NCI-H128 (cell line): Measurements from ENCODE around the gene LDHD.

Experiments used
- DNase-seq: peaks from one replicate; lab custom pipeline; 2025; ENCODE audit not compliant: unreplicated experiment; lab: John Stamatoyannopoulos, UW

Gene LDHD

DNA sequence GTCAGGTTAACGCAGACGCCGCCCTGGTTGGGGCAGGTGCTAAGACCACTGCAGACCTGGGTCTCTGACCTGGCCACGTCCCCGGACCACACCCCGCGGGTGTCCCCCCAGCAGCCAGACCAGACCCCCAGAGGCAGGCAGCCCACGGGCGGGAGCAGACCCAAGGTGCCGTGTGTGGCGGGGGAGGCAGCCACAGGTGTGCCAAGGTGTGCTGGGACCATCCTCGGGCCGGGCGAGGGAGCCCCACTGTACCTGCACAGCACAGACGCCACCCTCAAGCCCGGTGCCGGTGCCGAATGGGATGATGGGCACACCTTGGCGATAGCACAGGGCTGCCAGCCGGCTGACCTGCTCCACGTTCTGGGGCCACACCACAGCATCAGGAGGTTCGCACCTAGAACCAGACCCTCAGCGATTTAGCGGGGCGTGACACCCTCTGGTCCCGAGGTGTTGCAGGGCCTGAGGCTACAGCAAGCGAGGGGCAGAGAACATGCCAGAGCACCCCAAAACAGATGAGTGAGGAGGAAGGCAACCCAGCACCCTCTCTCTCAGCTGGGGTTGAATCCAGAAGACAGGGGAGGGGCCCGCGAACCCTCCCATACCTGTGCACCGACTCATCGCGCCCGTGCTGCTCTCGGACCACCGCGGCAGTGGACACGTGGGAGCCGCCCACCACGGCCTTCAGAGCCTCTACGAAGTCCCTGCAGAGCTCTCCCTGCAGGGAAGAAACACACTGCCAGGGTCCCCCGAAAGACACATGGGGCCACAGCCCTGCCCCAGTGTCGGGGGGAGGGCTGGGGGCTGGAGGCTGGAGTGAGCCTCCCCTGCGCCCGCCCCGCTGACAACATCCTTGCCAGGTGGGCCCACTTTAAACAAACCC, 1.4 kb downstream of the LDHD start:
- DNase-seq: no peak

DNA sequence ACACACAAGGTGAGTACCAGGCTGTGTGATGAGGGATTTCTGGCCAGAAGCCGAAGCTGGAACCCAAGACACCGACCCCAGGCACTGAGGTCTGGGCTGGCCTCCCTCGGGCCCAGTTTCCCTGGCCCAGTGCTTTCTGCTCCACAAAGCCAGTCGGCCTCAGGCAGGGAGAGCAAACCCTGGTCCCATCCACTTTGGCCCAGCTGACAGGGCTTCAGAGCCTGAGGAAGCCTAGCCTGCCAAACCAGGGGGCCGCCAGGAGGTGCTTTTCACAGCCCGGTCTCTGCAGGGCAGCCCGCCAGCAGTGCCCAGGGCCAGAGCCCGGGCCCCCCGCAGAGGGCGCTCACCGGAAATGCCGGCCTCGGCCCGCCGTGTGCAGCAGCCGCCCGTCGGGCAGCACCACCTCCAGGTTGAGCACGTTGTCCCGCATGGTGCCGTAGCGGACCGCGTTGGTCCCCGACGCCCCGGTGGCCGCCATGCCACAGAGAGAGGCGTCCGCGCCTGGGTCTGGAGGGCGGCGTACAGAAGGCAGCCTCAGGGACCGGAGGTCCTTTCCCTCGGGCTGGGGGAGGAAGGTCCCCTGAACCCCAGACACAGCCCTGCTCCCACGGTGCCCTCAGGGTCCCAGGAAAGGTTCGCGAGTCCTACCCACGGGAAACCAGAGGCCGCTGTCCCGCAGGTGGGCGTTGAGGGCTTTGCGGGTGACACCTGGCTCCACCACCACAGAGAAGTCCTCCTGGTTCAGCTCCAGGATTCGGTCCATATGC, 2.2 kb downstream of the LDHD start:
- DNase-seq: no peak

DNA sequence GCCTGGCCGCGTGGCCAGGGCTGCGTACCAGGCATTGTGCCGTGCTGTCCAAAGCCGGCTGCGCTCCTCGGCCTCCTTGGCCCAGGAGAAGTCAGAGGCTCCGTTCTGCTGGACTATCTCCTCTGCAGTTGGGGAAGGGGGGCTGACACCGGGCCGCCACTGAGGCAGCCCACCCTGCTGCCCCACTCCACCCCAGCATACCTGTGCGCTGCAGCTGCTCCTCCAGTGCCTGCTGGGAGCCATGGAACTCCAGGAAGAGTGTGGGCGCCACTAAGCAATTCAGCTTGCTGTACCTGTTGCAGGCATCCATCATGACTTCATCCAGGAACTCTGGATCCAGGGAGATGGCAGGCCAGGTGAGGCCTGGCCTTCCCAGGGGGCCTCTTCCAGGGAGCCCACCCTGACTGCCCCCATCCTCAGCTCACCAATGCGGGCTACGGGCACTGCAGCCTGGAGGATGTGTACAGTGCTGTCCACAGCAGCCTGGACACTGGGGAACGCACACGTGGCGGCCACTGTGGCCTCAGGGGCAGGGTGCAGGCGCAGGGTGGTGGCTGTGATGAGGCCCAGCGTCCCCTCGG, 2.9 kb downstream of the LDHD start:
- no peak for DNase-seq

DNA sequence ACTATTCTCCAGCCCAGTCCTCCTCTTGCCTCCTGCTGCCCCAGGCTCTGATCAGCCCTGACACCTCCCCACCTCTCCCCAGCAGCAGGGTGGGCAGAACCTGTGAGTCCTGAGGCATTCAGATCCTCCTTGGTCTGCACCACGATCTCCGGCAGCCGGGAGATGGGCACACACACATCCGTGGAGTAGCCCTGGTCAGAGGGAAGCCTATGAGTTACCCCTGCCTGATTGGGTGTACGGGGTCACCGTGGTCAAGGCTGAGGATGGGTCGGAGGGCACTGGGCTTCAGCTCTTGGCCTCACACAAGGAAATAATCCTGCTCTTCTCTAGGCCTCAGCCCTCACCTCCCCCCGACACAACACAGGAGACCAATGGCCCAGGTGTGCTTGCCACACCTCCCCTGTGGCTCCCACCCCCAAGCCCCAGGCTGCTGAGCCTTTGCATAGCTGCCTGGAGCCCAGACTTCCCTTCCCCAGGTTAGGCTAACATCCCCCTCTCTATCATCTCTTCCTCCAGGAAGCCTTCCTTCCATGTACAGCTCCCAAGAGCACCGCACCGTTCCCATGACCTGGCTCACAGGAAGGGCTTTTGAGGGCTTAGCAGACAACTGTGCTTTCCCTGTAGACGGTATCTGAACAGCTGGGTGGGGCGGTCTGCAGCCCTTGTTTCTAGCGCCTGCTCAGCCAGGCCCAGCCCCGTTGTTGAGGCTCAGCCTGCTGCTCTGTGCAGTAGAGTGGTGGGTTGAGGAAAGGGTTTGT, 3.7 kb downstream of the LDHD start:
- DNase-seq: no peak

DNA sequence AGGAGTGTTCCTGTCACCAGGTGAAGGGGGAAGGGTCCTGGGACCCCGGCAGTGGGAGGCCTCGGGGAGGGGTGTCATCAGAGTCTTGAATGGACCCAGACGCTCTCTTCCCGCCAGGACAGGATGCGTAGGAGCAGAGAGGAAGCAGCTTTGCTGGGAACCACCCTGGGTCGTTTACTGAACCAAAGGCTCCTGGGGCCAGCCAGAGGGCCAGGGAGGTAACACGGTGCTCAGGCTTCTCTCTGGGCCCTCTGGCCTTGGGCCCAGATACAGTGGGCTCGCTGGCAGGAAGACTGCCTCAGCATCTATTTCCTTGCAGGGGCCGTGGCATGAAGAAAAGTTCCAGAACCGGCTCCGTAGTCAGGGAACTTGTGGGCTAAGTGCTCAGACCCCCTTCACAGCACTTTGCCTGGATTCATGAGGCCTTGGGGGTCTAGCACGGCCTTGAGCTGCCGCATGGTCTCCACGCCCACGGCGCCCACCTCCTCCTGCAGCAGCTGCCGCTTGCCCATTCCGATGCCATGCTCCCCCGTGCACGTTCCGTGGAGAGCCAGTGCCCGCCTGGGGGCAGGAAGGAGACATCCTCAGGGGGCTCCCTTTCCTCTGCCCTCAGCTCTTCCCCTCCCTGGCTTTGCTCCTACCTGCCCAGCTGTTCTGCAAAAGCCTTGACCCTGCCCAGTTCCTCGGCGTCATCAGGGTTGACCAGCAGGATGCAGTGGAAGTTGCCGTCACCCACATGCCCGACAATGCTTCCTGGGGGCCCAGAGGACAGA, 4.4 kb downstream of the LDHD start:
- DNase-seq: no peak

DNA sequence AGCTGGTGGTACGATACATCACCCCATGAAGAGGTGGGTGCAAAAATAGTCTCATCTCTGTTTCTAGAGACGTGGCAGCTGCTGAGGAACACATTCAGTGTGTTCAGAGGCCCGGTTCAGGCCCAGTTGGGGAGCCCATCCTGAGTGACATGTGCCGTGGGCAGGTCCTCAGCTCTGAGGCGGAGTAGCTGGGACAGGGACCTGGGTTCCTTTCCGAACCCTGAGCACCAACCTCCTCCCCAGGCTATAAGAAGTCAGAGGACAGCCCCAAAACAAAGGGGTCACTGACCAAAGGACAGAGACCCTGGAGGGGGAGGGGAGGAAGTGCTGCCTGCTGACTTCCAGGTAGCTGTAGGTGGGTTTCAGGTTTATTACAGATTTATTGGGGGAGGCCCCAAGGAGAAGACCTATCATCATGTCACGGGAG, 5.1 kb downstream of the LDHD start:
- no peak for DNase-seq

DNA sequence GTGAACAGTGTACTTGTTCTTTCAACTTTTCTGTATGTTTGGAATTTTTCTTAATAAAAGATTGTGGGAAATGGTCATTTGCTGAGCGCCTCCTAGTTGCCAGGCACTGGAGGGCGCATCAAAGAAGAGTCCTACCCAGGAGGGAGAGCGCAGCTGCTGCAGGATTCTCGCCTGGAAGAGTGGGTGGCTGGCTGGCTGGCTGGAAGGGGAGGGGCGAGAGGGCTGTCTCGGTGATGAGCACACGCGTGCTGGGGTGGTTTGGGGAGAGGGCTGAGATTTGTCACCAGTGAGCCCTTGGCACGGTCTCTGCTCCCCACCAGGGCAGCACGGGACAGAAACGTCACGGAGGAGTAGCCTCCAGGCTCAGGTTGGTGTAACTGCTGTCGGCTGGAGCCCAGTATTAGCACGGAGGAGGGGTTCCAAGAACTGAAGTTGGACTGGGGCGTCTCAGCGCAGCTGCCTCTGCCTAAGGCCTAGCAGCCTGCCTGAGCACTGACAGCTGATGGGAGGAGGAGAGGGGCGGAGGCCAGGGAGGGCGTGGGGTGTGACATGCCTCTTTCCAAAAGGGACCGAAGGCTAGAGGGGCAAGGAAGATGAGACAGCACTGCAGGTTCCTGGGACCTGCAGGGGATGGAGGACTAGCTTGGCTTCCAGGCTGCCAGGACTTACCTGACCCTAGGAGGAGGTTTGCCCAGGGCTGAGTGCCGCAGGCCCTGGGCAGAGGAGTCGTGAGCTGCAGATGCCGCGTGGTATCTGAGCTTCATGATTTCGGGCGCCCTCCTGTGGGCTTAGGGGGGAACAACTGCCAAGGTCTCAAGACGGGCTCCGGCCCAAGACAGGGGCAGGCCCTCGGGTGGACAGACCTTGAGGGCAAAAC, 5.7 kb downstream of the LDHD start:
- DNase-seq: peak; percentile 67

DNA sequence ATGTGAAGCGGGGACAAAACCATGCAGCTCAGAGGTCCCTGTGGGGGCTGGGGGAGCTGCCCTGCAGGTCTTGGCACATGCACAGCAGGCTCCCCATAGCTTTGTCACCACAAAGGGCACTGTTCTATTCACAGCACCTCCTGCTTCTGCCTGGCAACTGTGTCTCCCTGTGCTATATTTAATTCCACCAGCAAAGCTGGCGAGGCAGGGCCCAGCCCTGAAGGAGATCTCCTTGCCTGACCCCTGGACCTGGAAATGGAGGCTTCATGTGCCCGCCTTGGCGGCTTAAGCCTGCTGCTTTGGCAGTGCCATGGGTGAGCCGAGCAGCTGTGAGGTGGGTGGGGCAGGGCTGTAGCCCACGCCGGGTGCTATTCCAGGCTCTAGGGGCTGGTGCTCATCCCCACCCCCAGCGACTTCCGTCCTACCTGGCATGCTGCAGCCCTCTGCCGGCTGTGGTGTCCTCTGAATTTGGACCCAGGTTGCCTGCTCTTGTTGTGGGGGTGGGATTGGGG, 6.8 kb downstream of the LDHD start:
- no peak for DNase-seq

DNA sequence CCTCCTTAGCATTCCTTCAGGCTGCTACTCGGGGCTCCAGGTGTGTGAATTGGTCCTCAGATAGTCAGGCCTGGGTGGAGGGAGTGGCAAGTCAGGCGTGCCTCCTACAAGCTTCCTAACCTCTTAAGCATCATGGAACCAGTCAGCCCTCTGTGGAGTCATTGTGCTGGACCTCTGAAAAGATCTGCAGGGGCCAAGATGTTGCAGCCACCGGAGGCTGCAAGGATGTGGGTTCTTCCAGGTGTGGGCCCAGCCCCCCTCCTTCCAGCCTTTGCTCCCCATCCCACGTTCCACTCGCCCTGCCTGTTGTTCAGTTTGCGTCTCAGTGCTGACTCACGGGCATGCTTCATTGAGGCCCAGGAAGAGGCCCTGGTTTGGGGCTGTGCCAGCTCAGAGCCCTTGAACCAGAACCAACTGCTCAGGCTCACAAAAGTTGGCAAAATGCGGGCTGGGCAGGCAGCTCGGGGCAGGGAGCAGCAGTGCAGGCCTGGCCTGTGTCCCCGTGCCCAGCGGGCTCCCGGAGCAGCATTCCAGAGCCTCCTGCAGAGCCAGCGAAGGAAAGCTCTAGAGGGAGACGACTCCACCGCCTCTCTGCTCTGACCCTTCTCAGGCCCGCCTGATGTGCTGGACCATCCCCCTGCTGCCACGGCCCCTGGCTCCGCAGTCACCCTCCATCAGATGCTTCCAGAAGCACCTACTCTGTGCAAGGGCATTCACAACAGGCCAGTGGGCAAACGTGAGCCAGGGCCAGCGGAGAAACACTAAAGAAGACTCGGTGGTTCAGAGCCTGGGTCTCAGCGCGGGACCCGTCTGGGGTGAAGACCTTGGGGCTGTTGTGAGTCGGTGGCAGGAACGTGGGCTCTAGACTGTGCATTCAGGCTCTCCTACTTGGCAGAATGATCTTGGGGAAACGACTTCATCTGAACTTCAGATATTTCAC, 7.5 kb downstream of the LDHD start:
- no peak for DNase-seq

DNA sequence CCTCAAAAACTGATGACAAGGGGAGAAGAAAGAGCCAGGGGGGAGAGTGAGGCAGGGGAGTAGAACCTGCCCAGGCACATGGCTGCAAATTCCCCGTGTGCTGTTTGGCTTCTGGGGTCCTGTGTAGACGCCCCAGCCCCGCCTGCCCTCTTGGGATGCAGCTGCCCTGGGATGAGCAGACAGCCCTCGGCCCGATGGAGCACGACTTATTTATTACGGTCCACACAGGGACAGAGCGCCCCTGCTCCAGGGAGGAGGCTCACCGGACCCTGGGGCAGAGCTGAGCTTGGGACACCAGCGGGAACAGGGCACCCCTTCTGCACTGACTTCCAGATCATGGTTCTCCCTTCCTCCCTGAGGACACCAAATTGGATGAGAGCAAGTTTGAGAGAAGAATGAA, 9.1 kb downstream of the LDHD start:
- no peak for DNase-seq

DNA sequence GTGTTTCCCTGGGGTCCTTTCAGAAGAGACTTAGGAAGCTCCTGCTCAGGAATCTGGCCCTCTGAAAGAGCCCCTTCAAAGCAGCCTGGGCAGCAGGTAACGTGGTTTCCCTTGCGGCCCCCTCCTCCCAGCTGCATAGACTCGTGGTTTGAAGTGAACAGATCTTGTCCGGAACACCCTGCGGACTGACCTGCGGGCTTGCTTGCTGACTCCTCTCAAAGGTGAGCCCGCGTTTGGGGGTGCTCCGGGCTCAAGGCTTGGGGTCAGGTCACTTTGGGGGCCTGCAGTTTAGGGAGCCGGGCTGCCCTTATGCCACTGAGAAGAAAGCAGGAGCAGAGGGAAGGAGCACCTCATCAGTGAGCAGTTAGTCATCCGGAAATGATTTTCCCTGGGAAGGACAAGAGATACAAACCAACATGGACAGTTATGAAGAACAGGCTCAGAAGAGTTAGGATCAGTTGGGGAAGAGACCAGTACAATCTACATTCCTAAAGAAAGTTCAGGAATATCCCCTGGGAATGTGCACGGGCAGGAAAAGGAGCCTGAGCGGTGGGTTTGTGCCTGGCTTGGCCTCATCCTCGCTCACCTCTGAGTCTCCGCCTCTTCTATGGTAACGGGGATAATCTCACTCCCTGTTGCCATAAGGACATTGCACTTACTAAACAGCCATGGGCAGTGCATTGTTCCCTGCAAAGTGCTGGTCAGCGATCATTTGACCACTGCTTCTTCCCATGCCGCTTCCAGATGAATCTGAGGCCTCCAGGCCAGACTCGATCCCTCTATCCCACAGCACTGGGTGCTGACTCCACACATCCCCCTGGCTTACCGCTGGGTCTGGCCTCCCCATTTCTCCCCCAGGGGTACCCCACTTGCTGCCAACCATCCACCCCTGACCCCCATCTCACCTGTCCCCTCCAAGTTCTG, 10.0 kb downstream of the LDHD start:
- no peak for DNase-seq

DNA sequence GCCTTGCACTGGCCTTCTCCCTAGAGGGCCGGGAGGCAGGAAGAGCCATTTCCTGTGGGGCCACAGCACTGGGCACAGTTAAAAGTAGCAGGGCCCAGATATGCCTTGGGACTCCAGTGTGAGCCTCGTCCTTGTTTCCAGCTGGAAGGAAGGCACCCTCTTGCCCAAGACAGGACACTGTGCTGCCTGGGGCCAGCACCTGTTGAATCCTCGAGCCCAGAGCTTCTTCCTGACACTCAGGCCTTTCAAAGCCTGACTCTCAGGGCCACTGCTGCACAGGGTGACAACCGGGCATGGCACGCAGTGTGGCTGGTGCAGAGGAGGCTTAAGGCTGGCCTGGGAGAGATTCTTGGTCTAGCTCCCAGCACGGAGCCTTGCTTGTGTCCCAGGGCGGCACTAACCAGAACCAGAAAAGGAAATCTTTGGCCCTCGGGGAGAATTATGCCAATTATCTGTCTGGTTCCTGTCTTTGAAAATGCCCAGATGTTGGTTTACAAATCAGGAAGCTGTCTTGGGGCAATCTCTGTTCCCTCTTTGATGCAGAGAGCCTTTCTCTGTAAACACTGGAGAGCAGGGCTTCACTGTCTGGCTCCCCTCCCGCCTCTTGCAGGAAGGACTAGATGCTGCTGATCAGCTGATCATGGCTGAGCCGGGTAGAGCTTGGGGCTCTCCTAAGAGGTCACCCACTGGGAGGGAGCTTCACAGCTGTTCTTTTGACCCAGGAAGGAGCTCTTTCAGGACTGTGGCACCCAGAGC, 11.1 kb downstream of the LDHD start:
- DNase-seq: no peak

DNA sequence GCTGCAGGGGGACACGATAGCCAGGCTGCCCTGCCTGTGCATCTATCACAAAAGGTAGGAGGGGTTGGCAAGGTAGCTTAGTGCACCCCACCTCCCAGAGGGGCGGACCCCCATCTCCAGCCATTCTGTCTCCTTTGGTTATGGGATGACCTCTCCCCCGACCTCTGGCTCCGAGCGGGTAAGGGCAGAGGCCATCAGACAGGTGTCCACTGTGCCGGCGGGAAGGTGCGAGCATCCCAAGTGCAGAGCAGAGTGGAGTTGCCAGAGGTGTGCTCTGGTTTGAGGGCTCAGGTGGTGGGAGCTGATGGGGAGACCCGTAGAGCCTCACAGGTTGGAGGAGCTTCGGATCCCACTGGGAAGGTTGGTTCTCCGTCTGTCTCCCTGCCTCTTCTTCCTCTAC, 11.7 kb downstream of the LDHD start:
- DNase-seq: no peak

DNA sequence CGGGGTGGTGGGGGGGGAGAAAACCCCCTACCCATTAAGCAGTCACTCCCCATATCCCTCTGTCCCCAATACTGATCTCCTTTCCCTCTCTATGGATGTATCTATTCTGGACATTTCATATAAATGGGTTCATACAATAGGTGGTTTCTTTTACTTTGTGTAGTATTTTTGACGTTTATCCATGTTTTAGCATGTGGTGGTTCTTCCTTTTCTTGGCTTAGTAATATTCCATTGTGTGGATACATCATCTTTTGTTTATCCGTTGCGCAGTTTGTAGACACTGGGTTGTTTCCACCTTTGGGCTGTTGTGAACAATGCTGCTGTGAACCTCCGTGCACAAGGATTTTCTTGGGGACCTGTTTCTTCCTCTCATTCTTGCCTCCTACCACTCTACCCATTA, 12.6 kb downstream of the LDHD start:
- DNase-seq: no peak

DNA sequence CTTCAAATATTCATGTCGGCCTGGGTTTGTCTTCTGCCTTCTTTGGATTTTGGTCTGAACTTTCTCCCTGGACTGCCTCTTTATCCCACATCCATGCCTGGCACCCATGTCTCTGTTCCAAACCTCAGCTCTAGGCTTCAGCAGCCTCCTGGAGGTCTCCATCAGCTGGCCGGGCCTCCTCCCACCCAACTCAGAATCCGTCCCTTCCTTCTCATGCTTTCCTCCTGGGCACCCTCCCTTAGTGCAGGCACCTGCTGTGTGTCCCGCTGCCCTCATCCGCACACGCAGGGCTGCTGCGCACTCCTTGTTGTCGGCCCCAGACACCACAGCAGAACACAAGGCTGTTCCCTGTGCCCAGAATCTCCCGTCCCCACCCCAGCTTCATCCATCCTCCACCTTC, 14.0 kb downstream of the LDHD start:
- DNase-seq: no peak

DNA sequence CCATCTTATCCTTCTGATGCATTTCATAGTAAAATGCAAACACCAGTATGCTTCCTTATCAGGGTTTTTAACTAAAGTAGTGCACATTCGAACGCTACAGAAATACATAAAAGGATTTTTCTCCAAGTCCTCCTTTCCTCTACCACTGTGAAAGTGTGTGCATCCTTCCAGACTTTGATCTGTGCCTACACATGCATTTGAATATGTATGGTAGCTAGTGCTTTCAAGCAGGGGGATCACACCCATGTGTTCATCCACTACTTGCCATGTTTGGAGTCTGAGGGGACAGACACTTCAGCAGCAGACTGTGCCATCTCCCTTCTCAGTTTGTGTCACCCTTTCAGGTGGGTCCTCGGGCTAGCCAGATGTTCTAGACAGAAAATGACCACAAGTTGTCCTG, 14.9 kb downstream of the LDHD start:
- no peak for DNase-seq

DNA sequence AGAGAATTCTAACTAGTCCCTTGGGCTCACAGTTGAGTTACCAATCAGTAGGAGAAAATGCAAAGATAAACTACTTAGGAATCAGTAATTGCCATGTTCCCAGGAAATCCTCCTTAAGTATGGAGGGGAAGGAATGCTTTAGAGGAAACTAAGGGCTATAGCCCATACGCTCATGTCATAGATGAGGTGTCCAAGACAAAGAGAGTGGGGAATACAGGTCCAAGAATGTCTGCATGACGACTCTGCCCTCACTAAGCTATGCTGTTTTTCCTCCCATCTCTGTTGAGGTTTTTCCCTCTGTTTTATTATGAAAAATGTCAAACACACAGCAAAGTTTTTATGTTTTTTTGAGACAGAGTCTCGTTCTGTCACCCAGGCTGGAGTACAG, 16.0 kb downstream of the LDHD start:
- DNase-seq: no peak
